ENCODE results near the gene HSPA1B. TPM values are rescaled to one million over a fixed set of nuclear protein-coding genes. Genes with fewer than 3 reads are reported as not detected.

The HSPA1B gene
- total RNA-seq, 1 experiment from 2014 or later: 214 TPM

GRCh38 chr6:31878222-31878621, 50.7 kb downstream of the HSPA1B start:
- ChIA-PET RAD21 (ENCODE audit: low non-redundant PET in 1 of 2, low total read pairs in 2 of 2, uncharacterized antibody in 2 of 2, unreplicated experiment in 2 of 2) (no interaction called here), CTCF (no interaction called here), POLR2A (no interaction called here)
- Histone ChIP-seq H3K36me3 (ENCODE audit: control insufficient read depth in 1 of 2, insufficient read depth in 2 of 2, low read length in 2 of 2) (peaks cover 18 to 32% of the 10 kb centered on the region in 2 experiments), H3K4me3 (replicated peaks in 1 of 2; ENCODE audit: low read depth in 1 of 2, low read length in 2 of 2) (no peak overlapping the region), H3K9me2 (ENCODE audit: insufficient read depth) (no peaks in the 10 kb centered on the region), H3K9me3 (ENCODE audit: control insufficient read depth in 1 of 2, insufficient read depth in 1 of 2, low read depth in 1 of 2, low read length in 2 of 2) (no peaks in the 10 kb centered on the region), H3K4me2 (ENCODE audit: low read length) (no peak overlapping the region), H3K27ac (ENCODE audit: low read depth, low read length) (no peak overlapping the region), H3K4me1 (ENCODE audit: control insufficient read depth in 1 of 2, insufficient read depth in 2 of 2, low read length in 2 of 2) (no peaks in the 10 kb centered on the region), H2AFZ (ENCODE audit: low read depth, low read length, poor library complexity, severe bottlenecking) (no peak overlapping the region), H3K79me2 (ENCODE audit: insufficient read depth, low read length) (no peaks in the 10 kb centered on the region), H3K9ac (ENCODE audit: low read length) (no peak overlapping the region), H4K20me1 (ENCODE audit: insufficient read depth) (no peaks in the 10 kb centered on the region), H3K27me3 (ENCODE audit: insufficient read depth, low read length) (no peaks in the 10 kb centered on the region)
- ATAC-seq (no peak), DNase-seq (ENCODE audit: low read depth, low spot score) (no peak)
- intact Hi-C loops (cut with micrococcal nuclease): no loop called here
- TF ChIP-seq POLR2AphosphoS5 (IDR thresholded peaks at IDR 0.05; ENCODE audit: low read depth, low read length) (no peak), EZH2 (IDR thresholded peaks at IDR 0.05) (no peak), FOSL1 (IDR thresholded peaks at IDR 0.05; ENCODE audit: low read depth) (no peak), EGR1 (IDR thresholded peaks at IDR 0.05; ENCODE audit: low read depth) (no peak), POLR2A (IDR thresholded peaks at IDR 0.05; ENCODE audit: borderline replicate concordance, extremely low read depth, insufficient read depth, insufficient read length) (no peak), ELF1 (IDR thresholded peaks at IDR 0.05; ENCODE audit: borderline replicate concordance, low read depth) (no peak), CBX3 (IDR thresholded peaks at IDR 0.05; ENCODE audit: low read depth) (no peak), SP1 (IDR thresholded peaks at IDR 0.05; ENCODE audit: low read depth) (no peak), ZFX (IDR thresholded peaks at IDR 0.05) (no peak), YY1 (IDR thresholded peaks at IDR 0.05; ENCODE audit: extremely low read depth, insufficient replicate concordance, low read depth, low read length) (no peak), SIN3A (IDR thresholded peaks at IDR 0.05; ENCODE audit: low read depth) (no peak), JUND (IDR thresholded peaks at IDR 0.05) (no peak), ZNF274 (IDR thresholded peaks at IDR 0.05; ENCODE audit: low read depth, low read length) (no peak), EZH2phosphoT487 (IDR thresholded peaks at IDR 0.05; ENCODE audit: borderline replicate concordance) (no peak), CTCF (IDR thresholded peaks at IDR 0.05 in 2 of 3, conservative IDR thresholded peaks at IDR 0.05 in 1 of 3; ENCODE audit: borderline replicate concordance in 1 of 3, insufficient read depth in 1 of 3, low read depth in 2 of 3, low read length in 2 of 3) (no peak)
- no TSS peak for BruUV-seq (replicated peaks)
